HFFc6 (cell line): ENCODE measurements around the gene FHOD3. TPM values are rescaled to one million over a fixed set of nuclear protein-coding genes. Genes with fewer than 3 reads are reported as not detected.

Experiments used
- DNase-seq: peaks from one replicate; pipeline ENCODE4 v3.0.0-alpha.2; 2018
- H3K27ac Mint-ChIP-seq: 2 replicates; pipeline ENCODE4 v1.8.0; 2020; ENCODE audit warnings: mild to moderate bottlenecking, mixed read lengths
- H3K27me3 Mint-ChIP-seq: 2 replicates; pipeline ENCODE4 v1.8.0; 2021; ENCODE audit warnings: mild to moderate bottlenecking, moderate library complexity, mixed read lengths; ENCODE audit not compliant: insufficient read depth
- H3K36me3 Mint-ChIP-seq: 2 replicates; pipeline ENCODE4 v1.8.0; 2021; ENCODE audit warnings: low read depth, mixed read lengths
- H3K4me1 Mint-ChIP-seq: 2 replicates; pipeline ENCODE4 v1.8.0; 2020; ENCODE audit warnings: low read depth, mixed read lengths
- H3K4me3 Mint-ChIP-seq: 2 replicates; pipeline ENCODE4 v1.8.0; 2020; ENCODE audit warnings: mild to moderate bottlenecking, moderate library complexity, mixed read lengths
- H3K9me3 Mint-ChIP-seq: 2 replicates; pipeline ENCODE4 v1.8.0; 2020; ENCODE audit warnings: mild to moderate bottlenecking, mixed read lengths
- total RNA-seq, 6 experiments: library from RNA; stranded (reverse); fragmentation: NEBNext Ultra II Directional; extraction: Animal tissue kit (Norgen Biotek cat#: 25700); gene quantifications; 2 replicates in 1 of 6; 3 replicates in 5 of 6; pipeline ENCODE4 v1.2.3, GENCODE V29; 2021
- TF ChIP-seq, protein P1 (sequence below): fragments of 200-600 bp; sonication (generic); IDR thresholded peaks from 2 replicates; pipeline ENCODE4 v1.5.0; 2021; ENCODE audit warnings: antibody characterized with exemption, mild to moderate bottlenecking

The FHOD3 gene
- total RNA-seq, 6 experiments from 2014 or later: 32.8 to 67.6 (median 61.4) TPM

DNA sequence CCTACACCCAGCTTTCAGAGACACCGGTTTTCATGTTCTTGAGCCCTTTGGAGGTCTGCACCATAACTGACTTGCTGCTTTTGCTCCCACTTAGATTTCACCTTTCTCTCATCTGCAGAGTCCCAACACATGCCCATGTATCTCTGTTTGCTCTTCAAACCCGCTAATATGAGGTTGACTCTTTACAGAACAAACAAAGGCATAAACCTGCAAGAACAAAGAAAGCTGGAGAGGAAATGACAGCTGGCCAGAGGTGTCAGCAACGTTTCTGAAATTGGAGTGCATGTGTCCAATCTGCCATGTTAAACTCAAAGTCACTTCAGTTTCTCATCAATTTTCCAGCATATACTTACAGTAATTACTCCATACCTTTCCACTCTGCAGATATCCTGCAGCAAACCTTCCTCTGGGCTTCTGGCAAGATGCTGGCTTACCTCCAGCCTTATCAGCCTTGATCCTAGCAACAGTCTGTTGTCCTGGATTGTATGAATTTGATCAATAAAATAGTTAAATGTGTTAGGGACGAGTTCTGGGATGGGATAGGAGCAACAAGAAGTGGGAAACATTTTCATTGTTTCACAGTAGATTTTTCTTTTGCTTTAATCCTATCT lies 157.4 kb downstream of the FHOD3 start:
- Mint-ChIP-seq H3K27ac (no peak overlapping the region), H3K36me3 (peaks cover 8% of the 10 kb centered on the region), H3K4me1 (peaks cover 60% of the 10 kb centered on the region), H3K27me3 (peaks cover 4% of the 10 kb centered on the region), H3K4me3 (no peak overlapping the region), H3K9me3 (no peaks in the 10 kb centered on the region)
- TF ChIP-seq, protein P1, sequence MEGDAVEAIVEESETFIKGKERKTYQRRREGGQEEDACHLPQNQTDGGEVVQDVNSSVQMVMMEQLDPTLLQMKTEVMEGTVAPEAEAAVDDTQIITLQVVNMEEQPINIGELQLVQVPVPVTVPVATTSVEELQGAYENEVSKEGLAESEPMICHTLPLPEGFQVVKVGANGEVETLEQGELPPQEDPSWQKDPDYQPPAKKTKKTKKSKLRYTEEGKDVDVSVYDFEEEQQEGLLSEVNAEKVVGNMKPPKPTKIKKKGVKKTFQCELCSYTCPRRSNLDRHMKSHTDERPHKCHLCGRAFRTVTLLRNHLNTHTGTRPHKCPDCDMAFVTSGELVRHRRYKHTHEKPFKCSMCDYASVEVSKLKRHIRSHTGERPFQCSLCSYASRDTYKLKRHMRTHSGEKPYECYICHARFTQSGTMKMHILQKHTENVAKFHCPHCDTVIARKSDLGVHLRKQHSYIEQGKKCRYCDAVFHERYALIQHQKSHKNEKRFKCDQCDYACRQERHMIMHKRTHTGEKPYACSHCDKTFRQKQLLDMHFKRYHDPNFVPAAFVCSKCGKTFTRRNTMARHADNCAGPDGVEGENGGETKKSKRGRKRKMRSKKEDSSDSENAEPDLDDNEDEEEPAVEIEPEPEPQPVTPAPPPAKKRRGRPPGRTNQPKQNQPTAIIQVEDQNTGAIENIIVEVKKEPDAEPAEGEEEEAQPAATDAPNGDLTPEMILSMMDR: no peak
- DNase-seq: no peak

GRCh38 chr18:36455931-36456330 lies 158.4 kb downstream of the FHOD3 start:
- H3K27ac Mint-ChIP-seq: no peak overlapping the region
- DNase-seq: no peak
- H3K4me3 Mint-ChIP-seq: no peak overlapping the region
- peaks cover 3% of the 10 kb centered on the region; the same call in 1 of the 2 replicates for H3K36me3 Mint-ChIP-seq
- peaks cover 63% of the 10 kb centered on the region for H3K4me1 Mint-ChIP-seq
- peaks cover 2% of the 10 kb centered on the region; the same call in 1 of the 2 replicates for H3K27me3 Mint-ChIP-seq
- TF ChIP-seq, protein P1: peak; percentile 25; the same call in 1 of the 2 replicates
- no peaks in the 10 kb centered on the region for H3K9me3 Mint-ChIP-seq

GRCh38 chr18:36456622-36457021 lies 159.1 kb downstream of the FHOD3 start:
- Mint-ChIP-seq H3K4me1 (peaks cover 63% of the 10 kb centered on the region), H3K4me3 (no peak overlapping the region), H3K36me3 (no peaks in the 10 kb centered on the region), H3K27ac (no peak overlapping the region), H3K27me3 (peaks cover 2% of the 10 kb centered on the region; the same call in 1 of the 2 replicates), H3K9me3 (no peaks in the 10 kb centered on the region)
- TF ChIP-seq, protein P1: no peak
- DNase-seq: no peak

- Mint-ChIP-seq H3K9me3 (no peaks in the 10 kb centered on the region), H3K36me3 (no peaks in the 10 kb centered on the region), H3K27me3 (peaks cover 2% of the 10 kb centered on the region), H3K4me1 (peaks cover 63% of the 10 kb centered on the region), H3K27ac (no peak overlapping the region), H3K4me3 (no peak overlapping the region)
- DNase-seq: no peak
- TF ChIP-seq, protein P1: no peak
These were observed 160.2 kb downstream of the FHOD3 start for GRCh38 chr18:36457683-36458082.

DNA sequence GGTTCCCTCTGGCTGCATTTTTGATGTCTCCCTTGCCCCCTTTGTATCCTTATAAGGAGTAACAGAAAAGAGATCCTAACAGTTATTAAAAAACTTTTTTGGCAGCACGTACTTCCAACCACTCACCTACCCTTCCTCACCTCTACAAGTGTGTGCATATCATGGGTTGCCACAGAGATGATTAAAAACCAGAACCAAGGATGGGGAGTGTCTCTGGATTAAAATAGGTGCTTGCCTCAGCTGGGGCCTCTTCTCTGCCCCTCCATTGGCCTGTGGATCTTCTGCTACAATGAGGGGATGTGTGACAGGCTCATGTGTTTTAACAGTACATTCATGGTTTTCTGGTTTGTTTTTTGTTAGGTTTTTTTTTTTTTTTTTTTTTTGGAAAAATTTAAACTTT lies 160.8 kb downstream of the FHOD3 start:
- TF ChIP-seq, protein P1: no peak
- no peak overlapping the region for H3K4me3 Mint-ChIP-seq
- H3K27ac Mint-ChIP-seq: no peak overlapping the region
- peaks cover 62% of the 10 kb centered on the region for H3K4me1 Mint-ChIP-seq
- peaks cover 2% of the 10 kb centered on the region for H3K27me3 Mint-ChIP-seq
- no peaks in the 10 kb centered on the region for H3K36me3 Mint-ChIP-seq
- no peak for DNase-seq
- no peaks in the 10 kb centered on the region for H3K9me3 Mint-ChIP-seq
